NCI-H2029 treated with DMSO at 0.1 percent for 48 hours (cell line): ENCODE measurements around the gene OR6C76.
"Not testable (repeated sequence)": the region's sequence is repeated elsewhere in the genome, so short reads cannot be mapped to it uniquely, and the experiment has no call there.

Experiments
- DNase-seq: peaks from one replicate; lab custom pipeline; 2025; lab: John Stamatoyannopoulos, UW

Gene OR6C76

DNA sequence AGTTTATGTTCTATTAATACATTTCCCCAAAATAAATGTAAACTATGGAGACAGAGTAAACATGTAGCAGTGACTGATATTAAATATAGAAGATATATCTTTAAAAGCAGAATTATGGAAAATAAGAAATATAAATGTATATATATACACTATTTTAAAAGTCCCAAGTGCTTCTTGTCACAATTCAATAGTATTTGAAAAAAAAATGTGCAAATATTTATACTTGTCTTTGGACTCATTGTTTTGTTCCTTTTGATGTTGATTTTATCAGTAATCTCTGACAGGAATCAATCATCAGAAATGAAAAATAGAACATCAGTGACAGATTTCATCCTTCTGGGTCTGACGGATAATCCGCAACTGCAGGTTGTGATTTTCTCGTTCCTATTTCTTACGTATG is at the start of gene OR6C76:
OR6C76 (plus strand) TSS at position 301 of the 400 bp plus-strand sequence; CDS start at position 301, 0 bp downstream.
- no peak for DNase-seq

DNA sequence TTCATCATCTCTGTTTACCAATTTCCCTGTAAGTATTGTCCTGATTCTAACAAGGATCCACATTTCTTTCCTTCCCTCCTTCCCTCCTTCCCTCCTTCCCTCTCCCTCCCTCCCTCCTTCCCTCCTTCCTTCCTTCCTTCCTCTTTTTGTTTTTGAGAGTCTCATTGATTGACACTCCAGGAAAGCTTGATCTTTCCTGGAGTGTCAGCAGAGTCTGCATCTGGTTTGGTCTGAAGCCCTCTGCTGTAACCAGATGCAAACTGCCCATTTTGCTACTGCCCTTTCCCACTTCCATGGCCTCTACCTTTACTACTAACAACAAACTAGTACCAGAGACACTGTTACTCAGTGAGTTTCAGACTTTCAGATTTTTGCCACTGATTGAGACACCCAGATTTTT is 40.2 kb upstream of the OR6C76 start:
- no peak for DNase-seq

DNA sequence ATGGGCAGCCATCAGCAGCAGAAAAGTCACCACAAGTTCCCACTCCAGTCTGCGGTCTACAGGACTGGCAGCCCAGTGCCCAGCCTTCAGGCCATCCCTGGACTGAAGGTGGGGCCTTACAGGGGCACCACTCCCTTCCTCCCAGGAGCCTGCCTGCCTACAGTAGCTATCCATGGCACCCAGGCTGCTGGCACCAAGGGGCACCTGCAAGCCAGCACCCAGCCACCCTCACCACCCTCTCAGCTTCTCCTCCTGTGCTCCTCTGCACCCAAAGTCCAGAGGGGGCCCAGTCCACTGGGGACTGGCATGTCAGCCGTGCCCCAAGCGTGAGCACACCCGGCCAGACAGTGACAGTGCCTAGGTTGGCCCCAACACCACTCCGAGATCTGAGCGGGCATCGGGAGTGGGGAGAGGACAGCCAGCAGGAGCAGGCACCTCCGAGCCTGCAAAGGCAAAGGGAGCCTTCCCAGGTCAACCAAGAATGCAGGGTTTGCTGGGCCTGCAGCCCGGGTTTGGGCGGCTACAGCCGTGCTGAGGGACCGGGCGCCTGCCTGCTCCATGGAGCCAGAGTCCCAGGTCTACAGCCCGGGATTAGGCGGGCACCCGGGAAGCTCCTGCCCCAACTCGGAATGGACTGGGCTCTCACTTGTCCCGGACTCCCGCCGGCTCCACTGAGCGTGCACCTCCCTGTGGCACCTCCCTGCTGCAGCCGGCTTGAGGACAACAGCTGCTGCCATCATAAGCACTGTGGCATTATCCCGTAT is 33.8 kb upstream of the OR6C76 start:
- DNase-seq = no peak

DNA sequence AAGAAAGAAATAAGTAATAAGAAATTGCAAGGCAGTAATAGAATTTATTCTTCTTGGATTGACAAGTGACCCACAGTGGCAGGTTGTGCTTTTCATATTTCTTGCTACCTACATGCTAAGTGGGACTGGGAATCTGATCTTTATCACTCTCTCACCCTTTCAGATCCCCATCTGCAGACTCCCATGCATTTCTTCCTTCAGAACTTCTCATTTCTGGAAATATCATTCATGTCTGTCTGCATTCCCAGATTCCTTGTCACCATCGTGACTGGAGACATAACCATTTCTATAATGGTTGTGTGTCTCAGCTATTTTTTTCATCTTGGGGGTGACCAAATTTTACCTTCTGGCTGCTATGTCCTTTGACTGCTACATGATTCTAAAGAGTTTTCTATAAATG is 29.7 kb upstream of the OR6C76 start:
- no peak for DNase-seq

DNA sequence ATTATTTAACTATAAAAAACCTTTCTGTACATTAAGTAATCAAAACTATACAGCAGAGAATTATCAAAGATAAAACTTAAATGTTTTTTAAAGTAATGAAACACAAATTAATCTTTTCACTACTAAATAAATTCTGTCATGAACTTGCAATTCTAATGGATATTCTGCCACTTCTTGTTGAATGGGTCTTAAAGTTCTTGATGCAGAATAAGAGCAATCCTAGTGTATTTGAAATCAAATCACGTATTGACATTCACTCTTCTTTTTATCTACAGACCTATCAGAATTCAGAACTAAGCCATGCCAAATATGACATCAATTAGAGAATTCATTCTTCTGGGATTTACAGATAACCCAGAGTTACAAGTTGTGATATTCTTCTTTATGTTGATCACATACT is 25.8 kb upstream of the OR6C76 start, which contains the start of gene OR6C65:
OR6C65 (plus strand) TSS at position 301 of the 400 bp plus-strand sequence; CDS start at position 301, 0 bp downstream.
- no peak for DNase-seq

DNA sequence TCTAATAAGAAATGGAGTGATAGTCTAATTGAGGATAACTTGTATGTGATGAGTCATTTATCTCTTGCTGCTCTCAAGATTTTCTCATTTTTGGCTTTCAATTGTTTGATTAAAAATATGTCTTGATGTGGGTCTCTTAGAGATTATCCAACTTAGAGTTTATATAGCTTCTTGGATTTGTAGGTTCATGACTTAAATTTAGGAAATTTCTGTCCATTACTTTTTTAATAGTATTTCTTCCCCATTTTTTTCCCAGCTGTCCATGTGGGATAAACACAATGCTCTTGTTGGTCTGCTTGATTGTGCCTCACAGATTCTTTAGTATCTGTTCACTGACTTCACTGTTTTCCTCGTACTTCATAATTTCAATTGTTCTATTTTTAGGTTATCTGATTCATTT is 18.2 kb upstream of the OR6C76 start:
- no peak for DNase-seq

DNA sequence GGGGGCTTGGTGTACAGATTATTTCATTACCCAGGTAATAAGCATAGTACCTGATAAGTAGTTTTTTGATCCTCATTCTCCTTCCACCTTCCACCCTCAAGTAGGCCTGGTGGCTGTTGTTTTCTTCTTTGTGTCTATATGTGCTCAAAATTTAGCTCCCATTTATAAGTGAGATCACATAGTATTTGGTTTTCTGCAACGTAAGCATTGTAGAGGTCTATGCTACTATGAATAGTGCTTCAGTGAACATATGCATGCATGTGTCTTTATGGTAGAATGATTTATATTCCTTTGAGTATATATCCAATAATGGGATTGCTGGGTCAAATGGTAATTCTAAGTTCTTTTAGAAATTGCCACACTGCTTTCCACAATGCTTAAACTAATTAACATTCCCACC is 16.9 kb upstream of the OR6C76 start:
- not testable (repeated sequence) for DNase-seq

DNA sequence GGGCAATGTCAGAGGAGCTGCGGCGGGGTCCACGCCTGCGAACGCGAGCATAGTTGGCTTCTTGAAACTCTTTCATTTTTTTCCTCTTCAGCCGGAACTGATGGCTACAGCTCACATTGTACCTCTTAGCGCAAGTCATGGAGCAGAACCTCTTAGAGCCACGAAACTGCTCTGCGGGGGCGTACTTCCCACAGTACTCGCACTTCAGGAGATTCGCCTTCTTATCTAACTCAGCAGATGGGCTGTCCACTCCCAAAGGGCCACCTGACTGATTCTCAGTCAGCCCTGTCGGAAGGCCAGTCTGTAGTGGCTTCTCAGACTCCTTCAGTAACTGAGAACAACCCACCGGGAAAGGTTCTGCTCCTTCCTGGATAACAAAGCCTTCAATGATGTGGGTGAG is 13.9 kb upstream of the OR6C76 start:
- not testable (repeated sequence) for DNase-seq

DNA sequence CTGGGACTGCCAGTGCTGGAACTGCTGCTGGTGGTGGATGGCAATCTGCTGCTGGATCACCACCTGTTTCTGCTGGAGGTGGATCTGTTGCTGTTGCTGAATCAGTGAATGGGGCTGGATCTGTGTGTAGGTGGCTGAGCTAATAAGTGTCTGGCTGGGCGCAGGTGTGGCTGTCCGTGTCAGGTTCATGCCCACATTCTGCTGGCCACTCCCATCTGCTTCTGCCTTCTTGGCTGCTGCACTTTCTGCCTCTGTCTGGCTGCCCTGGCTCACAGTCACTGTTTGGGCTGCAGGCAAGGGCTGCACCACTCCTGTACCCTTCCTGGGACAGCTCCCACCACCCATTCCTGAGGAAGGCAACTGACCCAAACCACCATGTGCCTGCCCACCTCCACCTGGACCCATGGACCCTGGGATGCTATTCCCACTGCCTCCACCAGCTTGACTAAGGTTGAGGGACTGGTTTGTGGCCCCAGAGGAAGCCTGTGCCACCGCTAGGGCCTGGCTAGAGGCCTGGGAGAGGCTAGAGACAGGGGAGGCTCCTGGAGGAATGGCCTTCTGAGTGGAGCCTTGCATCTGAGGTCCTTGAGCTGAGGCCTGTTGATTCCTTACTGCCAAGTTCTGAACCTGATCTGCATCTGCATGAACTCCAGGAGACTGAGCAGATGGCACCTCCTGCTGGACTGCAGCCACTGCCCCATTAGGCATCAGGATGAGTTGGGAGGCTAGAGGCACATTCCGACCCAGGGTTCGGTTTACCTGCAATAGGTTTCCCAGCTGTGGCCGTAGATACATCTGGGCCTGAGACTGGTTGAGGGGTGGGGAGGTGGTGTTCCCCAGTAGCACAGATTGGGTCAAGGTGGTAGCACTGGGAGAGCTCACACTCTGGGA is 12.3 kb upstream of the OR6C76 start:
- DNase-seq = not testable (repeated sequence)

DNA sequence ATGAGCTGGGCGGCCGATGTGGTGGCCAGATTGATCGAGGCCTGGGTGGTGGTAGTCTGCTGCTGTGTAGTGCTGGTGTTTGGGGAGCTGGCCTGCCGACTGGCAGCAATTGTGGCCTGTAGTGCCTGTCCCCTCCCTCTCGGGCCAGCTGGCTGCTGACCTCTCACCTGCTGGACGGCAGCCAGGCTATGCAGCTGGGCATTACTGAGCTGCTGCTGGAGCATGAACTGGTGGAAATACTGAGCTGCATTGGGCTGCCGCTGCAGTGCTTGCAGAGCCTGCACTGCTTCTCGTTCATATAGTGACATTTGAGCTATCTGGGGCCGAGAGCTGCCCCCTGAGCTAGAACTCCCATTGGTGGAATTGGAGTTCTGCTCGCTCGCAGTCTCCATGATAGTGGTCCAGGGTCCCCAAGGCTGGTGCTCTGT is 11.6 kb upstream of the OR6C76 start:
- not testable (repeated sequence) for DNase-seq

DNA sequence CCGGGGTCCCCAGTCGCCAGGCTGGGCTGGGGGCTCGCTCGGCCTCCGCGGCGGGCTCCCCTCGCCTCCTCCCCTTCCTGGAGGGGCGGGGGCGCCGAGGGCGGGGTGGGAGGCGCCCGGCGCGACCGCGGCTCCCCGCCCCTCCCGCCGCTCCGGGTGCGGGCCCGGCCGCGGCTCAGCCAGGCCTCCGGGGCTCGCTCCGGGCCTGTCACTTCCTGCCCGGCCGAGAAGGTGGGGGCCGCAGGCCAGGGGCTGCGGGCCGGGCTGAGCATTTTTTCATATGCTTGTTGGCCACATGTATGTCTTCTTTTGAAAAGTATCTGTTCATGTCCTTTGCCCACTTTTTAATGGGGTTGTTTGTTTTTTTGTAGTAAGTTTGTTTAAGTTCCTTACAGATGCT is 11.2 kb upstream of the OR6C76 start:
- not testable (repeated sequence) for DNase-seq

DNA sequence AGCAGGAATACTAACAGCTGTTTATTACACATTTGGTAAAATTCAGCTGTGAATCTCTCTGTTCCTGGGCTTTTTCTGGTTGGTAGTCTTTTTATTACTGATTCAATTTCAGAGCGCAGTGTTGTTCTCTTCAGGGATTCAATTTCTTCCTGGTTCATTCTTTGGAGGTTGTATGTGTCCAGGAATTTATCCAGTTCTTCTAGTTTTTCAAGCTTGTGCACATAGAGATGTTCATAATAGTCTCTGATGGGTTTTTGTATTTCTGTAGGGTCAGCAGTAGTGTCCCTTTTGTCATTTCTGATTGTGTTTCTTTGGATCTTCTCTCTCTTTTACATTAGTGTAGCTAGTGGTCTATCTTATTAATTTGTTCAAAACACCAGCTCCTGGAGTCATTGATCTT is 9.1 kb upstream of the OR6C76 start:
- DNase-seq = no peak

DNA sequence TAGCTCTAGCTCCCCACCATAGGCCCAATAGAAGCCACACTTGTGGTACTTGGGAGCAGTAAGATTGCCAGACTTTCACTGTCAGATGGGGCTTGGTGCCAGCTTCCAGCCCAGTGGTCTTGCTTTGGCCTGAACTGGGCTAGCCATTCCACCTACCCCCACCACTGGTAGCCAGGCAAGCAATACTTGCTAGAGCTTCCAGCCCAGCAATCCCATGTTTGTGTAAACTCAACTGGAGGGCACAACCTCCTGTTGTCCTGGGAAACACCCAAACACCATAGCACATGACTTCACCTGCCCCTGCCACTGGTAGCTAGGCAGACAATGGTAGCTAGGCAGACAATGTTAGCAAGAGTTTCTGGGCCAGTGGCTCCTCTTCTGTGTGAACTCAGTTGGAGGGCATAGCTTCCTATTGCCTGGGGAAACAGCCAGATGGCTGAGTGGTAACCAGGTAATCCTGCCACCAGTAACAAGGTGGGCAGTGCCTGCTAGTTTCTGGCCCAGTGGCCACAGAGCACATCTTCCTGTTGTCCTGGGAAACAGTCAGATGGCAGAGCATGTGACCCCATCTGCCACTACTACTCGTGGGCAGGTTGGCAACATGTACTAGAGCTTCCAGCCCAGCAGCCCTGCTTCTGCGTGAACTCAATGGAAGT is 5.6 kb upstream of the OR6C76 start:
- no peak for DNase-seq

DNA sequence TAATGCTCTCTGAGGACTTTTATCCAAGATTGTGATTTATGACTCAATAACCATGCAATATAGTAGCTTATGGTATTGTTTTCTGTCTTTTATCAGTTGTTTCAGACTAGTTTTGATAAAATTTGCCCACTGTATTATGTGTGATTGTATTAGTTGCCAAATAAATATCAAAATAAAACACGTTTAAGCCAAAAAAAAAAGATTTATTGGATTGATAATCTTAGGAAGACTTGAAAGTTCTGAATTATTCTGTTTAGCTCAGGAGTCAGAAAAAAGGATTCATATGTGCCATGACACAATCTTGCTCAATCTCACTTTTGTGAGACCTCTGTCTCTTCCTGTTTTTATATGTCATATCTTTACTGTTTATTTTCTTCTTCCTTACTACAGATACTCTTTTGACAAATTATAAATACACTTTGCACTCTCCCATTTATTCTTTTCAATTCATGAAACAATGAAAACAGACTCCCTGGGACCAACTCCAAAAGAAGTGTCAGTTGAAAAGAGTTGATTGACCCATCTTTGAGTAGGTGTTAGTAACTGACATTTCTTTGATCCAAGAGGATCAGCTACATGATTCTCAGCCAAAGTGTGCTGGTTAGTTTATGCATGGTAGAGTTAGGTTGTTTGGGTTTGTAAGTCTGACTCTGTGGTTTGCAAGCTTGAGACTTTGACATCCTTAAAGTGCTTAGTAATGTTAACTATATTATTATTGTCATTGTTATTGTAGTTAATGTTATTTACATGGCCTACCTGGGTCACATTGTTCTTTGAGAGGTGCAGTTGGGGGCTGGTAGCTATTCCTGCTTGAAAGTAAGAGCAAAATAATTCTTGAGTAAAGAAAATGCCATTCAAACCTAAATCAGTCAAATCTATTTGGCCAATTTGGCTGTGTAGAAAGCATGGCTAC is 2.5 kb downstream of the OR6C76 start:
- no peak for DNase-seq

DNA sequence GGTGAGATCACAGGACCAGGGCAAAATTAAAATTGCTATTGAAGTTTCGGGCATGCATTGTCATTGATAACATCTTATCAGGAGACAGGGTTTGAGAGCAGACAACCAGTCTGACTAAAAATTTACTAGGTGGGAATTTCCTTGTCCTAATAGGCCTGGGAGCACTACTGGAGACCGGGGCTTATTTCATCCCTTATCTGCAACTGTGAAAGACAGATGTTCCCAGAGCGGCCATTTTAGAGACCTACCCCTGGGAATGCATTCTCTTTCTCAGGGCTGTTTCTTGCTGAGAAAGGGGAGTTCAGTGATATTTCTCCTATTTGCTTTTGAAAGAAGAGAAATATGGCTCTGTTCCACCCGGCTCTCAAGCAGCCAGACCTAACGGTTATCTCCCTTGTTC is 15.2 kb downstream of the OR6C76 start:
- DNase-seq = not testable (repeated sequence)

DNA sequence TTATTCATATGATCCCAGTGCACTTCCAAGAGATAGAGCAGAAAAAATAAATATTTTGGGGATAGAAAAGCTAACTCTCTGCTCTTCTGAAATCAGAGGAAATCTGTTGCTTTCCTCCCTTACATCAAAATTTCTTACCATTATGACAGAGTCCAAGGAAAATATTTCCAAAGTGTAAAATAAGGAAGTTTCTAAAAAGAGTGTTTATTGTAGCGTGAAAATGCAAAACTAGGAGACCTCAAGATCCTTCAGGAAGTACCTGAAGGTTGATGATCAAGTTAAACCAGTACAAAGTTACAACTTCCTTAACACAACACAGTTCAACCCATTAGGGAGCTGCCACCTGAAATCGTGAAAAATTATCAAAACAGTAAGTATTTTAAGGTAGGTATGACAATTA is 17.7 kb downstream of the OR6C76 start, which contains the start of gene OR6C2:
OR6C2 (plus strand) TSS at position 301 of the 400 bp plus-strand sequence. CDS start 8,138 bp downstream, outside the sequence.
- no peak for DNase-seq

DNA sequence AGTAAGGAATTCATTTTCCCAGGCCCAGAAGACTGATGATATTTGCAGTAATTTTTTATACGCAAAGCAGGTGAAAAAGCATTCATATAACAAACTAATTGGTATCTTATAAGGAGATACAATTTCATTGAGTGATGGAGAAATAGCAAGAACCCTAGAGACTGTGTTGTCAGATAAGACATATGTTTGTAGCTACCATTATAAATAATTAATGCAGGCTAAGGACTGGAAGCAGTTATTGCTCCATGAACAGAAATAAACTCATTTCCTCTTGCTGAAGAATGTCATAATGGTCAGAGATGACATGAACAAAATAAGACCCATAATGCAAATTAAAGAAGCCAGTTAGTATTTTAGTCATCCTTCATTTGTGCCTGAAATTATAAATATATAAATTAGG is 19.3 kb downstream of the OR6C76 start:
- no peak for DNase-seq

DNA sequence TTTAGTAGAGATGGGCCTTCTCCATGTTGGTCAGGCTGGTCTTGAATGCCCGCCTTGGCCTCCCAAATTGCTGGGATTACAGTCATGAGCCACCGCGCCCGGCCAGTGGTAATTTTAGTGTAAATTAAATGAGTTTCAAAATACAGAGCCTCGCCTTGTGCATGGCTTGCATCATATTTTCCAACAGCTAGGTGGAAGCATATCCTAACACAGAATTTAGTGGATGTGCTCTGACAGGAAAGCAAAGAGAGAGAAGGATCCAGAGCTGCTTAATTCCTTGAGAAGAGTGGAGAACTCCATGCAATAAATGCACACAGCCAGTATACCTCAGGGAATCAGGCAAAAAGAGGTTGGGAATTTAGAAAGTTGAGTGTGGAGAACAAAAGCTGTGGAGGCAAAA is 20.3 kb downstream of the OR6C76 start:
- no peak for DNase-seq

DNA sequence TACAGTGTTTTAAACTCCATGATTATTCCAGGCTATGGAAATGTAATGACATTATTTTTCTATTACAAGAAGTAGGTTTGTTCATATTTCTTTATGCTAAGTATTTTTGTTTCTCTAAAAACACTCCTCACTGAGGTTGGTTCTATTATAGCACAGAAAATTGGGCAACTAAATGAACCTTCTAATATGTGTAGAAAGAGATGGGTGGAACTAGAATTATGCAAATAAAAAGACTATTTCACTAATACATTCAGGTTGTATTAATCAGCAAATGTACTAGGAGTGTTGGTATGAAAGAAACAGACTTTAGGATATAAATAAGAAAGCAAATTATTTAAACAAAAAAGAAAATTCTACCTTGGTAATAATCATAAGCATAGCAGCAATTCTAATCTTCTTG is 22.8 kb downstream of the OR6C76 start:
- no peak for DNase-seq

DNA sequence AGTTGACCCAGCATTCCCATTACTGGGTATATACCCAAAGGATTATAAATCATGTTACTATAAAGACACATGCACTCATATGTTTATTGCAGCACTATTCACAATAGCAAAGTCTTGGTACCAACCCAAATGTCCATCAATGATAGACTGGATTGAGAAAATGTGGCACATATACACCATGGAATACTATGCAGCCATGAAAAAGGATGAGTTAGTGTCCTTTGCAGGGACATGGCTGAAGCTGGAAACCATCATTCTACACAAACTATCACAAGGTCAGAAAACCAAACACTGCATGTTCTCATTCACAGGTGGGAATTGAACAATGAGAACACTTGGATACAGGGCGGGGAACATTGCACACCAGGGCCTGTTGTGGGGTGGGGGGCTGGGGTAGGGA is 38.9 kb downstream of the OR6C76 start:
- not testable (repeated sequence) for DNase-seq

DNA sequence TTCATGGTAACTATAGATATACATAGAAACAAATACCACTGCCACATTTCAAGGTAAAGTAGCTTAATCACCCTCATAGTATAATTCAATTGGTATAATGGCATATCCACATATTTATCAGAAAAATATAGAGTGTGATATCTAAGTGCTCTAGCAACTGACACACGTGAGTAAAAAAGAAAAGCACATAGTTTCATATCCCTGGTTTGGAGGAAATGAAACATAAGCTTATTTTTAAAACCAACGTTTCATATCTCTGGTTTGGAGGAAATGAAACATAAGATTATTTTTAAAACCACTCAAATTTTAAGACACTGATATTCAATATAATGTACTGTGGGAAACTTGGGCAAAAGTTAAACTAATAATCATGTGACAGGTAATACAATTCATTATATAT is 41.8 kb downstream of the OR6C76 start:
- DNase-seq = no peak
